A673 (cell line): ENCODE results near the gene R3HDM4.

Experiments
- CTCF ChIP-seq: fragments of 300-800, 200-600 bp; sonication (generic); conservative IDR thresholded peaks from 2 replicates; pipeline ENCODE4 v1.5.1; 2017; ENCODE audit warnings: low read depth, mild to moderate bottlenecking, antibody characterized with exemption, low read length, moderate library complexity, mixed read lengths
- EZH2 ChIP-seq: fragments of 200-600 bp; sonication (generic); IDR thresholded peaks from 2 replicates; pipeline ENCODE4 v1.6.1; 2017; ENCODE audit warnings: borderline replicate concordance, low read depth, mild to moderate bottlenecking, mixed read lengths, antibody characterized with exemption, low read length; ENCODE audit not compliant: poor library complexity, severe bottlenecking

GRCh38 chr19:850221-850978 is 62.6 kb downstream of the R3HDM4 start:
- no peak for TF ChIP-seq CTCF
- no peak for TF ChIP-seq EZH2
